ENCODE measurements around the gene COX19.
A peak's percentile ranks its signal among the peaks of the same experiment; 100 is the strongest.

COX19 gene

GRCh38 chr7:1022356-1022755 lies 47.0 kb upstream of the COX19 start:
- Histone ChIP-seq H3K4me3 (ENCODE audit: low read depth in 1 of 2, low read length in 2 of 2) (no peak overlapping the region), H3K4me1 (ENCODE audit: insufficient read depth, low read length) (no peaks in the 10 kb centered on the region), H3K27me3 (ENCODE audit: insufficient read depth, low read length, poor library complexity) (no peaks in the 10 kb centered on the region), H3K27ac (ENCODE audit: low read length) (no peak overlapping the region), H4K20me1 (ENCODE audit: insufficient read depth, low read length) (peaks cover 13% of the 10 kb centered on the region), H3K36me3 (ENCODE audit: insufficient read depth, low read length) (no peaks in the 10 kb centered on the region), H2AFZ (ENCODE audit: low read depth, low read length) (no peak overlapping the region), H3K79me2 (ENCODE audit: insufficient read depth, low read length) (no peaks in the 10 kb centered on the region), H3K9me3 (ENCODE audit: insufficient read depth, low read length, severe bottlenecking) (peaks cover 19% of the 10 kb centered on the region), H3K4me2 (ENCODE audit: insufficient read depth, low read length) (no peak overlapping the region), H3K9ac (ENCODE audit: low read depth, low read length) (no peak overlapping the region)
- no peak for DNase-seq
- no peak for ATAC-seq (ENCODE audit: insufficient read depth, low read depth)
- TF ChIP-seq EZH2 (IDR thresholded peaks at IDR 0.05; ENCODE audit: borderline replicate concordance, low read depth, low read length, severe bottlenecking) (no peak), CTCF (IDR thresholded peaks at IDR 0.05; ENCODE audit: borderline replicate concordance, extremely low read depth, low read length, poor library complexity, severe bottlenecking) (no peak)

GRCh38 chr7:1021931-1022330 lies 46.6 kb upstream of the COX19 start:
- H3K36me3 ChIP-seq (ENCODE audit: insufficient read depth, low read length) = no peaks in the 10 kb centered on the region
- peaks cover 19% of the 10 kb centered on the region for H3K9me3 ChIP-seq (ENCODE audit: insufficient read depth, low read length, severe bottlenecking)
- no peak overlapping the region for H3K9ac ChIP-seq (ENCODE audit: low read depth, low read length)
- H3K79me2 ChIP-seq (ENCODE audit: insufficient read depth, low read length) = no peaks in the 10 kb centered on the region
- no peaks in the 10 kb centered on the region for H3K4me1 ChIP-seq (ENCODE audit: insufficient read depth, low read length)
- no peaks in the 10 kb centered on the region for H3K27me3 ChIP-seq (ENCODE audit: insufficient read depth, low read length, poor library complexity)
- ATAC-seq (ENCODE audit: insufficient read depth, low read depth) (no peak), DNase-seq (no peak)
- no peak overlapping the region for H3K4me2 ChIP-seq (ENCODE audit: insufficient read depth, low read length)
- H4K20me1 ChIP-seq (ENCODE audit: insufficient read depth, low read length) = peaks cover 13% of the 10 kb centered on the region
- no peak for TF ChIP-seq EZH2 (IDR thresholded peaks at IDR 0.05; ENCODE audit: borderline replicate concordance, low read depth, low read length, severe bottlenecking)
- no peak for TF ChIP-seq CTCF (IDR thresholded peaks at IDR 0.05; ENCODE audit: borderline replicate concordance, extremely low read depth, low read length, poor library complexity, severe bottlenecking)
- no peak overlapping the region for H3K27ac ChIP-seq (ENCODE audit: low read length)
- H3K4me3 ChIP-seq (ENCODE audit: low read depth in 1 of 2, low read length in 2 of 2) = no peak overlapping the region
- no peak overlapping the region for H2AFZ ChIP-seq (ENCODE audit: low read depth, low read length)

GRCh38 chr7:1021366-1021765 lies 46.0 kb upstream of the COX19 start:
- H3K9ac ChIP-seq (ENCODE audit: low read depth, low read length) = no peak overlapping the region
- no peaks in the 10 kb centered on the region for H3K79me2 ChIP-seq (ENCODE audit: insufficient read depth, low read length)
- no peak overlapping the region for H3K4me2 ChIP-seq (ENCODE audit: insufficient read depth, low read length)
- no peaks in the 10 kb centered on the region for H3K27me3 ChIP-seq (ENCODE audit: insufficient read depth, low read length, poor library complexity)
- peaks cover 19% of the 10 kb centered on the region for H3K9me3 ChIP-seq (ENCODE audit: insufficient read depth, low read length, severe bottlenecking)
- H3K36me3 ChIP-seq (ENCODE audit: insufficient read depth, low read length) = no peaks in the 10 kb centered on the region
- H4K20me1 ChIP-seq (ENCODE audit: insufficient read depth, low read length) = peaks cover 13% of the 10 kb centered on the region
- DNase-seq (no peak), ATAC-seq (ENCODE audit: insufficient read depth, low read depth) (no peak)
- no peak for TF ChIP-seq CTCF (IDR thresholded peaks at IDR 0.05; ENCODE audit: borderline replicate concordance, extremely low read depth, low read length, poor library complexity, severe bottlenecking)
- no peak for TF ChIP-seq EZH2 (IDR thresholded peaks at IDR 0.05; ENCODE audit: borderline replicate concordance, low read depth, low read length, severe bottlenecking)
- H3K4me1 ChIP-seq (ENCODE audit: insufficient read depth, low read length) = no peaks in the 10 kb centered on the region
- no peak overlapping the region for H3K27ac ChIP-seq (ENCODE audit: low read length)
- H3K4me3 ChIP-seq (ENCODE audit: low read depth in 1 of 2, low read length in 2 of 2) = no peak overlapping the region
- no peak overlapping the region for H2AFZ ChIP-seq (ENCODE audit: low read depth, low read length)

GRCh38 chr7:1020849-1021251 lies 45.5 kb upstream of the COX19 start:
- ATAC-seq (ENCODE audit: insufficient read depth, low read depth) (no peak), DNase-seq (no peak)
- H3K9ac ChIP-seq (ENCODE audit: low read depth, low read length) = no peak overlapping the region
- H3K27ac ChIP-seq (ENCODE audit: low read length) = no peak overlapping the region
- H4K20me1 ChIP-seq (ENCODE audit: insufficient read depth, low read length) = peaks cover 8% of the 10 kb centered on the region
- H3K4me3 ChIP-seq (ENCODE audit: low read depth in 1 of 2, low read length in 2 of 2) = no peak overlapping the region
- H3K9me3 ChIP-seq (ENCODE audit: insufficient read depth, low read length, severe bottlenecking) = peaks cover 19% of the 10 kb centered on the region
- H3K36me3 ChIP-seq (ENCODE audit: insufficient read depth, low read length) = no peaks in the 10 kb centered on the region
- no peaks in the 10 kb centered on the region for H3K27me3 ChIP-seq (ENCODE audit: insufficient read depth, low read length, poor library complexity)
- peak; percentile 10 for TF ChIP-seq CTCF (IDR thresholded peaks at IDR 0.05; ENCODE audit: borderline replicate concordance, extremely low read depth, low read length, poor library complexity, severe bottlenecking)
- no peak for TF ChIP-seq EZH2 (IDR thresholded peaks at IDR 0.05; ENCODE audit: borderline replicate concordance, low read depth, low read length, severe bottlenecking)
- H3K4me1 ChIP-seq (ENCODE audit: insufficient read depth, low read length) = no peaks in the 10 kb centered on the region
- no peak overlapping the region for H3K4me2 ChIP-seq (ENCODE audit: insufficient read depth, low read length)
- no peak overlapping the region for H2AFZ ChIP-seq (ENCODE audit: low read depth, low read length)
- H3K79me2 ChIP-seq (ENCODE audit: insufficient read depth, low read length) = no peaks in the 10 kb centered on the region
